OCI-LY7 (cell line): Measurements from ENCODE around the gene DLGAP1. TPM values are rescaled to one million over a fixed set of nuclear protein-coding genes. Genes with fewer than 3 reads are reported as not detected.

Experiments
- BruUV-seq: library from RNA; stranded (reverse); fragments of 400-500 nt; replicated peaks from 2 replicates; lab custom pipeline; 2021; lab: Mats Ljungman, UMichigan
- CTCF ChIA-PET: fragments of 300-600 bp; sonication (Branson Sonifier 250); formaldehyde crosslinking; loops from one replicate; lab custom pipeline; 2022; ENCODE audit warnings: antibody characterized with exemption; ENCODE audit not compliant: unreplicated experiment; lab: Charles Lee
- POLR2A ChIA-PET: fragments of 300-600 bp; sonication (Branson Sonifier 250); formaldehyde crosslinking; loops from one replicate; lab custom pipeline; 2022; ENCODE audit warnings: antibody characterized with exemption; lab: Charles Lee
- DNase-seq: peaks from one replicate; pipeline ENCODE4 v3.0.0-alpha.2; 2015; ENCODE audit warnings: low spot score
- H2AFZ ChIP-seq: fragments of 200-600 bp; sonication (generic), shearing (Covaris generic); 2 replicates; pipeline ENCODE4 v1.6.1; 2014; ENCODE audit warnings: mild to moderate bottlenecking, antibody characterized with exemption, low read length, moderate library complexity
- H3K27ac ChIP-seq: fragments of 200-600 bp; sonication (generic); 2 replicates; pipeline ENCODE4 v1.5.1; 2014; ENCODE audit warnings: mixed run types, low read depth, mild to moderate bottlenecking, moderate library complexity, low read length, inconsistent platforms; ENCODE audit not compliant: poor library complexity, severe bottlenecking
- H3K36me3 ChIP-seq: fragments of 200-600 bp; sonication (generic); 2 replicates; pipeline ENCODE4 v1.6.1; 2014; ENCODE audit warnings: mild to moderate bottlenecking, antibody characterized with exemption, low read length, moderate library complexity, mixed read lengths; ENCODE audit not compliant: insufficient read depth
- H3K4me1 ChIP-seq: fragments of 200-600 bp; sonication (generic); 2 replicates; pipeline ENCODE4 v1.5.1; 2014; ENCODE audit warnings: mild to moderate bottlenecking, low read length; ENCODE audit not compliant: insufficient read depth, poor library complexity, severe bottlenecking
- H3K4me2 ChIP-seq: fragments of 200-600 bp; sonication (generic); 2 replicates; pipeline ENCODE4 v1.6.1; 2014; ENCODE audit warnings: mild to moderate bottlenecking, low read length
- H3K4me3 ChIP-seq: fragments of 200-600 bp; sonication (generic); 2 replicates; pipeline ENCODE4 v1.5.1; 2014; ENCODE audit warnings: mild to moderate bottlenecking, low read depth, low read length; ENCODE audit not compliant: poor library complexity, severe bottlenecking
- H3K79me2 ChIP-seq: fragments of 200-600 bp; sonication (generic); 2 replicates; pipeline ENCODE4 v1.6.1; 2016; ENCODE audit warnings: low read depth, mild to moderate bottlenecking, low read length, moderate library complexity, mixed read lengths; ENCODE audit not compliant: insufficient read depth
- H3K9me2 ChIP-seq: fragments of 200-600 bp; sonication (generic); 2 replicates; pipeline ENCODE4 v1.6.1; 2016; ENCODE audit warnings: mild to moderate bottlenecking, low read length, mixed read lengths; ENCODE audit not compliant: insufficient read depth
- H3K9me3 ChIP-seq: fragments of 200-600 bp; sonication (generic); 2 replicates; pipeline ENCODE4 v1.6.1; 2014; ENCODE audit warnings: mild to moderate bottlenecking, mixed run types, low read length, mixed read lengths
- H4K20me1 ChIP-seq: fragments of 200-600 bp; sonication (generic); 2 replicates; pipeline ENCODE4 v1.6.1; 2014; ENCODE audit warnings: mild to moderate bottlenecking, antibody characterized with exemption, low read length, moderate library complexity, mixed read lengths; ENCODE audit not compliant: insufficient read depth
- CTCF ChIP-seq: fragments of 200-600 bp; sonication (generic); conservative IDR thresholded peaks from 2 replicates; pipeline ENCODE4 v1.5.1; 2014; ENCODE audit warnings: mild to moderate bottlenecking, antibody characterized with exemption, low read length, moderate library complexity, mixed read lengths
- EZH2phosphoT487 ChIP-seq: fragments of 200-600 bp; sonication (generic); IDR thresholded peaks from 2 replicates; pipeline ENCODE4 v1.6.1; 2018; ENCODE audit warnings: low read depth, borderline replicate concordance, mild to moderate bottlenecking, mixed run types, antibody characterized with exemption, low read length, moderate library complexity, mixed read lengths
- intact Hi-C: fragments of 100-400 bp; cut with micrococcal nuclease; formaldehyde crosslinking; loops from one replicate; pipeline ENCODE4 v1.10.0; 2022; ENCODE audit not compliant: unreplicated experiment
- total RNA-seq, 2 experiments: library from RNA; depleted of rRNA in 1 of 2; stranded (reverse); fragments of >200 nt in 1 of 2; shearing (Covaris generic) in 1 of 2; gene quantifications; 2 replicates each; pipeline ENCODE4 v1.2.3, GENCODE V29; 2014 to 2022

Gene DLGAP1
- total RNA-seq, 2 experiments from 2014 or later, result 0.22 TPM; not detected in 1

- no peaks in the 10 kb centered on the region for H3K79me2 ChIP-seq
- H3K4me1 ChIP-seq, result no peaks in the 10 kb centered on the region
- H3K27ac ChIP-seq, result no peak overlapping the region
- no peak for DNase-seq
- ChIA-PET CTCF (no interaction called here), POLR2A (interaction anchor here (0.6 to 1.5 kb wide), 7 partner anchors 8 to 67 kb away, joined by 3 to 9 read pairs (median 3); no protein-coding TSS in a partner anchor)
- H3K4me3 ChIP-seq, result no peak overlapping the region
- no TSS peak for BruUV-seq
- no peaks in the 10 kb centered on the region for H4K20me1 ChIP-seq
- H3K9me3 ChIP-seq, result no peaks in the 10 kb centered on the region
- peak overlapping the region; percentile 58; the same call in 1 of the 2 replicates for H2AFZ ChIP-seq
- H3K36me3 ChIP-seq, result no peaks in the 10 kb centered on the region
- no peak for TF ChIP-seq EZH2phosphoT487
- TF ChIP-seq CTCF, result no peak
- intact Hi-C loops, result no loop called here
- no peak overlapping the region for H3K4me2 ChIP-seq
- no peaks in the 10 kb centered on the region for H3K9me2 ChIP-seq
These were observed 928.4 kb downstream of the DLGAP1 start for GRCh38 chr18:3526421-3527354.

DNA sequence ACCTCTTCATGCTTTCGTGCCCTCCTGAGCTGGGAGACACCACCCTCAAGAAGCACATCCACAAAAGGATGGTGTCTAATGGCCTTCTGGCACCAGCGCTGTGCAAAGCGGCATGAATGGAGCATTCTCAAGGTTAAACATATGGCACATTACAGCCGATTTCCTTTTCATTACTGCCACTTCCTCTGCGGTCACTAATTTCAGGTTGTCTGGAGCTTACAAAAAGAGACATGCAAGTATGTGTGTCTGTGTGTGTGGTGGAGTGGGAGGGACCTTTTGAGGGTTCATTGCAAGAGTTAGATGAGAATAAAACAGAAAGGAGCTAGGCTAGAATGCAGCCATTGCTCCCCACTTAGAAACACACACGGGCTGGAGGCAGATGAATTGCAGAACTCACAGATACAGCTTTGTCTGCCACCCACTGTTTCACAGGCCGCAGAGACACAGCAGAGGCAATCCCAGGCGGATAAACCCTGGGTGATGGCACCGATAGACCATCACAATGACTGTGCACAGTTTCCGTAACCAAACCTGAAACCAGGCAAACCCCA, 929.2 kb downstream of the DLGAP1 start:
- H3K79me2 ChIP-seq, result no peaks in the 10 kb centered on the region
- POLR2A ChIA-PET, result interaction anchor here (1.0 to 1.5 kb wide), 4 partner anchors 10 to 52 kb away, joined by 3 read pairs; no protein-coding TSS in a partner anchor
- no peak for TF ChIP-seq CTCF
- no peak for TF ChIP-seq EZH2phosphoT487
- H3K27ac ChIP-seq, result no peak overlapping the region
- H3K4me3 ChIP-seq, result no peak overlapping the region
- no peaks in the 10 kb centered on the region for H3K36me3 ChIP-seq
- H3K4me1 ChIP-seq, result no peaks in the 10 kb centered on the region
- no peak overlapping the region; the same call in 1 of the 2 replicates for H3K4me2 ChIP-seq
- CTCF ChIA-PET, result interaction anchor here (0.6 kb wide), 1 partner anchor 121 kb away, joined by 5 read pairs; no protein-coding TSS in a partner anchor
- DNase-seq, result no peak
- BruUV-seq, result no TSS peak
- H3K9me2 ChIP-seq, result no peaks in the 10 kb centered on the region
- intact Hi-C loops, result no loop called here
- H2AFZ ChIP-seq, result no peak overlapping the region
- no peaks in the 10 kb centered on the region for H4K20me1 ChIP-seq
- H3K9me3 ChIP-seq, result no peaks in the 10 kb centered on the region
